ENCODE measurements around the gene COL4A2.

COL4A2 gene

DNA sequence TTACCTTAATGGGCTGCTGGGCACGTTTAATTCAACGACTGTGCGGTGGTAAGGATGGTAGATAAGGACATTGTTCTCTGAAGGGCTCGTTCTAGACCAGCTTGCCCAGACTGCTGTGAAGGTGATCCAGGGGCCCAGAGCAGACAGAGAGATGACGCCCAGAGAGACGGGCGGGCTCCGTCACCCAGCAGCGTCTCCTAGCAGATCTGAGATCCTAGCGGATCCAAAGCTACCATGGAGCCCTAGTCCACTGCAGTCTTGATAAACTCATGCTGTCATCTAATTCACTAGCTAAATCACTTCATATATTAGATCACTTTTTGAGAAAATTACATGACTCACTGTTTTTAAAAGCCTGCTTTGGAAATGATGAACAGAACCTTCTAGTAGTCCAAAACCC lies 21.5 kb downstream of the COL4A2 start:
- TF ChIP-seq CTCF (IDR thresholded peaks at IDR 0.05; ENCODE audit: insufficient read depth, low read length, missing control alignments), result no peak
- no peak for DNase-seq (ENCODE audit: low read depth, low spot score)
- ChIA-PET CTCF (interaction anchor here (0.9 to 1.1 kb wide), 2 partner anchors 34 to 84 kb away, joined by 3 read pairs; no protein-coding TSS in a partner anchor), POLR2A (interaction anchor here (3.8 kb wide), 1 partner anchor 21 kb away, joined by 12 read pairs; the partner anchor contains the start of genes COL4A1 and COL4A2)
- H3K4me3 ChIP-seq (ENCODE audit: low read depth, low read length), result no peak overlapping the region

GRCh38 chr13:110329258-110329657 lies 22.2 kb downstream of the COL4A2 start:
- no peak for DNase-seq (ENCODE audit: low read depth, low spot score)
- H3K4me3 ChIP-seq (ENCODE audit: low read depth, low read length), result no peak overlapping the region
- CTCF ChIA-PET, result interaction anchor here (0.9 to 1.3 kb wide), 2 partner anchors 34 to 83 kb away, joined by 3 to 4 read pairs; no protein-coding TSS in a partner anchor
- TF ChIP-seq CTCF (IDR thresholded peaks at IDR 0.05; ENCODE audit: insufficient read depth, low read length, missing control alignments), result no peak
- POLR2A ChIA-PET, result interaction anchor here (3.8 kb wide), 1 partner anchor 22 kb away, joined by 12 read pairs; the partner anchor contains the start of genes COL4A1 and COL4A2

DNA sequence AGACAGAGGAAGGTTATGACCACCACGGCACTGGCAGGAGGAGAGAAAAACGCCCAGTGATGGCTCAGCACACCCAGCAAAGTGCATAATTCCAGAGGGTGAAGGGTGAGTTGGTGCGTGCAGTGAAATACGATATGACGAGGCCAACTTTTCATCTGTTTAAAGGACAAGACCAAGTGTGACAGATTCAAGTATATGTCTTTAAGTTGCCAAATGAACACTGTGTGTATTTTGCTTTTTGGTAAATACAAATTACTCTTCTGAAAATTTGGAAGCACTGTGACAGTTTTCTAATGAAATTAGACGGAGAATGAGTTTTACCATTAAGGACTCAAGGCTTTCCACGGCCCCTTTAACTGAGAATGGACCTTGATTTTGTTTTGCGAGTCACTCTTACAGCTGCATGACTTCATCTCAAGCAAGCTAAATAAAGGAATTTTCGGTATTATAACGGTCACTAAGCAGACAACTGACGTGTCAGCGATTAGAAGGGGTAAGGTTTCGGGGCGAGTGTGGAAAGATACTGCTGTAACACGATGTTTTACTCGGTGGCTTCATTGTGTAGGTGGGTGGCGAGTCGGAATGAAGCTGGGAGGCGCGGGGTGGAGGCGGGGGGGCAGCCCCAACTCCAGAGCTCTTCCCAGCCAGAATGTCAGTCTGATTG lies 22.8 kb downstream of the COL4A2 start:
- DNase-seq (ENCODE audit: low read depth, low spot score), result no peak
- POLR2A ChIA-PET, result interaction anchor here (1.4 kb wide), 1 partner anchor 74 kb away, joined by 4 read pairs; no protein-coding TSS in a partner anchor
- CTCF ChIA-PET, result interaction anchor here (1.3 kb wide), 1 partner anchor 82 kb away, joined by 4 read pairs; no protein-coding TSS in a partner anchor
- no peak overlapping the region; the same call in 1 of the 2 replicates for H3K4me3 ChIP-seq (ENCODE audit: low read depth, low read length)
- TF ChIP-seq CTCF (IDR thresholded peaks at IDR 0.05; ENCODE audit: insufficient read depth, low read length, missing control alignments), result no peak

DNA sequence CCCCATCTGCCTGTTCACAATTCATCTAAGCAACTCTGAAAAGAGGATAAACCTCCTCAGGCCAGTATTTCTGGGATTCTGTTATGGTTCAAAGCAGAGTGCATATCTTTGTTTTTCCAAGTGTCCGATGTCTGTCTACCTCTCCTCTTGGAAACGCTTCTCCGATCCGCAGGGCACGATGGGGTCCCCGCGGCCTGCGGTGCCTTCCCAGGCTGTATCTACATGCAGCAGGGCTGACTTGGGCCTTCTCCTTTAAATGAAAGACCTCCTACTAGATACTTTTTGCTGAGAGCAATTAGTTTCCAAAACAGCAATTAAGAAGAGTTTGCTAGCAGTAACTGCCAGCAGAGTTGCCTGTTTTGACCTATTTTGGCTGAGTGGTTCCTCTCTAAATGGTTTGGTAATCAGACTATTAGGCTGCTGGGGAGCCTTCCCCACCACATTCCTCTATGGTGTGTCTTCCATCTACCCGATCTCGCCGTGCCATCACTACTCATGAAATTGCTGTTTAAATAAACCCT lies 23.5 kb downstream of the COL4A2 start:
- CTCF ChIA-PET, result interaction anchor here (0.9 to 1.5 kb wide), 3 partner anchors 10 to 81 kb away, joined by 3 to 4 read pairs (median 3); no protein-coding TSS in a partner anchor
- no peak overlapping the region; the same call in none of the 2 replicates for H3K4me3 ChIP-seq (ENCODE audit: low read depth, low read length)
- POLR2A ChIA-PET, result interaction anchor here (1.4 kb wide), 1 partner anchor 73 kb away, joined by 4 read pairs; no protein-coding TSS in a partner anchor
- DNase-seq (ENCODE audit: low read depth, low spot score), result peak; percentile 70
- TF ChIP-seq CTCF (IDR thresholded peaks at IDR 0.05; ENCODE audit: insufficient read depth, low read length, missing control alignments), result no peak

GRCh38 chr13:110331362-110331761 lies 24.3 kb downstream of the COL4A2 start:
- H3K4me3 ChIP-seq (ENCODE audit: low read depth, low read length), result no peak overlapping the region; the same call in 1 of the 2 replicates
- CTCF ChIA-PET, result interaction anchor here (0.9 to 1.5 kb wide), 2 partner anchors 9 to 76 kb away, joined by 3 read pairs; no protein-coding TSS in a partner anchor
- POLR2A ChIA-PET, result interaction anchor here (1.4 kb wide), 1 partner anchor 72 kb away, joined by 4 read pairs; no protein-coding TSS in a partner anchor
- DNase-seq (ENCODE audit: low read depth, low spot score), result no peak
- TF ChIP-seq CTCF (IDR thresholded peaks at IDR 0.05; ENCODE audit: insufficient read depth, low read length, missing control alignments), result no peak

GRCh38 chr13:110332750-110333149 lies 25.7 kb downstream of the COL4A2 start:
- POLR2A ChIA-PET, result interaction anchor here (1.2 kb wide), 1 partner anchor 9 kb away, joined by 4 read pairs; no protein-coding TSS in a partner anchor
- CTCF ChIA-PET, result interaction anchor here (1.1 to 1.3 kb wide), 2 partner anchors 79 to 83 kb away, joined by 3 to 4 read pairs; no protein-coding TSS in a partner anchor
- no peak overlapping the region for H3K4me3 ChIP-seq (ENCODE audit: low read depth, low read length)
- no peak for DNase-seq (ENCODE audit: low read depth, low spot score)
- TF ChIP-seq CTCF (IDR thresholded peaks at IDR 0.05; ENCODE audit: insufficient read depth, low read length, missing control alignments), result no peak

Measured in AG04449 (cell line).